GM23338 (cell line): ENCODE measurements around the gene ENOX1.

Experiments used
- CTCF ChIP-seq, 2 experiments: fragments of 200-600 bp in 1 of 2; sonication (generic) in 1 of 2; conservative IDR thresholded peaks; 2 replicates each; pipeline versions ENCODE4 v1.5.1 to v1.6.1; 2016 to 2017; ENCODE audit warnings: antibody characterized with exemption in 2 of 2, low read depth in 2 of 2, mild to moderate bottlenecking in 2 of 2, moderate library complexity in 1 of 2
- EZH2 ChIP-seq: fragments of 200-600 bp; sonication (generic); IDR thresholded peaks from one replicate; pipeline ENCODE4 v1.8.0; 2017; ENCODE audit warnings: antibody characterized with exemption, mild to moderate bottlenecking, low read depth; ENCODE audit not compliant: unreplicated experiment
- EZH2phosphoT487 ChIP-seq: fragments of 200-600 bp; sonication (generic); IDR thresholded peaks from one replicate; pipeline ENCODE4 v1.8.1; 2018; ENCODE audit warnings: antibody characterized with exemption; ENCODE audit not compliant: unreplicated experiment
- JUNB ChIP-seq: IDR thresholded peaks from one replicate; pipeline ENCODE4 v1.6.1; 2016; ENCODE audit warnings: antibody characterized with exemption; ENCODE audit not compliant: unreplicated experiment
- NANOG ChIP-seq: IDR thresholded peaks from 2 replicates; pipeline ENCODE4 v1.6.1; 2016; ENCODE audit warnings: antibody characterized with exemption, borderline replicate concordance
- POLR2AphosphoS5 ChIP-seq: IDR thresholded peaks from 2 replicates; pipeline ENCODE4 v1.6.1; 2016; ENCODE audit warnings: antibody characterized with exemption, low read depth
- REST ChIP-seq: IDR thresholded peaks from one replicate; pipeline ENCODE4 v1.6.1; 2018; ENCODE audit warnings: antibody characterized with exemption; ENCODE audit not compliant: unreplicated experiment
- STAT1 ChIP-seq: IDR thresholded peaks from one replicate; pipeline ENCODE4 v1.6.1; 2016; ENCODE audit warnings: antibody characterized with exemption; ENCODE audit not compliant: unreplicated experiment
- ZNF462 ChIP-seq: fragments of 250-450 bp; sonication (Bioruptor Pico); IDR thresholded peaks from 2 replicates; pipeline ENCODE4 v1.5.0; 2020; ENCODE audit warnings: mild to moderate bottlenecking, moderate library complexity

- TF ChIP-seq EZH2phosphoT487, result no peak
- TF ChIP-seq REST, result no peak
- no peak for TF ChIP-seq CTCF (conservative IDR thresholded peaks at IDR 0.05; ENCODE audit: low read depth in 2 of 2)
- TF ChIP-seq EZH2, result no peak
- TF ChIP-seq STAT1, result no peak
- no peak for TF ChIP-seq POLR2AphosphoS5
- no peak for TF ChIP-seq JUNB
- TF ChIP-seq NANOG, result no peak
- no peak for TF ChIP-seq ZNF462 (CRISPR knock-in tag)
Observed at GRCh38 chr13:43339805-43340550, 446.8 kb downstream of the ENOX1 start.
